Skeletal muscle tissue (tissue), 4 donors: Measurements from ENCODE around the gene MAP9. TPM values are rescaled to one million over a fixed set of nuclear protein-coding genes. Genes with fewer than 3 reads are reported as not detected.
"Not testable (repeated sequence)": the region's sequence is repeated elsewhere in the genome, so short reads cannot be mapped to it uniquely, and the experiment has no call there.

ENCODE experiments used
- H3K27ac ChIP-seq: one replicate; pipeline ENCODE4 v1.7.0; 2013; ENCODE audit warnings: mild to moderate bottlenecking, low read depth, low read length, inconsistent platforms
- H3K27me3 ChIP-seq, 3 donors: one replicate each; pipeline ENCODE4 v1.7.0; 2013; ENCODE audit warnings: low read length in 3 of 3; ENCODE audit not compliant: control insufficient read depth in 3 of 3, insufficient read depth in 3 of 3
- H3K36me3 ChIP-seq, 3 donors: one replicate each; pipeline ENCODE4 v1.7.0; 2013; ENCODE audit warnings: low read length in 3 of 3; ENCODE audit not compliant: control insufficient read depth in 3 of 3, insufficient read depth in 3 of 3
- H3K4me1 ChIP-seq, 3 donors: one replicate each; pipeline ENCODE4 v1.7.0; 2013; ENCODE audit warnings: low read length in 3 of 3, mild to moderate bottlenecking in 3 of 3; ENCODE audit not compliant: control insufficient read depth in 3 of 3, insufficient read depth in 3 of 3
- H3K4me3 ChIP-seq, 3 donors: one replicate each; pipeline ENCODE4 v1.7.0; 2013; ENCODE audit warnings: low read length in 3 of 3
- H3K9ac ChIP-seq, 3 donors: one replicate each; pipeline ENCODE4 v1.7.0; 2013; ENCODE audit warnings: low read length in 3 of 3, mild to moderate bottlenecking in 3 of 3, moderate library complexity in 2 of 3, low read depth in 1 of 3
- H3K9me3 ChIP-seq, 3 donors: one replicate each; pipeline ENCODE4 v1.7.0; 2013; ENCODE audit warnings: low read length in 3 of 3; ENCODE audit not compliant: control insufficient read depth in 3 of 3
- total RNA-seq: library from RNA; depleted of rRNA; stranded (reverse); fragments of >200 nt; gene quantifications from one replicate; pipeline ENCODE4 v1.2.3, GENCODE V29; 2014
- donor health status: Osteomylitis.

The MAP9 gene
- 1.0 TPM for total RNA-seq

DNA sequence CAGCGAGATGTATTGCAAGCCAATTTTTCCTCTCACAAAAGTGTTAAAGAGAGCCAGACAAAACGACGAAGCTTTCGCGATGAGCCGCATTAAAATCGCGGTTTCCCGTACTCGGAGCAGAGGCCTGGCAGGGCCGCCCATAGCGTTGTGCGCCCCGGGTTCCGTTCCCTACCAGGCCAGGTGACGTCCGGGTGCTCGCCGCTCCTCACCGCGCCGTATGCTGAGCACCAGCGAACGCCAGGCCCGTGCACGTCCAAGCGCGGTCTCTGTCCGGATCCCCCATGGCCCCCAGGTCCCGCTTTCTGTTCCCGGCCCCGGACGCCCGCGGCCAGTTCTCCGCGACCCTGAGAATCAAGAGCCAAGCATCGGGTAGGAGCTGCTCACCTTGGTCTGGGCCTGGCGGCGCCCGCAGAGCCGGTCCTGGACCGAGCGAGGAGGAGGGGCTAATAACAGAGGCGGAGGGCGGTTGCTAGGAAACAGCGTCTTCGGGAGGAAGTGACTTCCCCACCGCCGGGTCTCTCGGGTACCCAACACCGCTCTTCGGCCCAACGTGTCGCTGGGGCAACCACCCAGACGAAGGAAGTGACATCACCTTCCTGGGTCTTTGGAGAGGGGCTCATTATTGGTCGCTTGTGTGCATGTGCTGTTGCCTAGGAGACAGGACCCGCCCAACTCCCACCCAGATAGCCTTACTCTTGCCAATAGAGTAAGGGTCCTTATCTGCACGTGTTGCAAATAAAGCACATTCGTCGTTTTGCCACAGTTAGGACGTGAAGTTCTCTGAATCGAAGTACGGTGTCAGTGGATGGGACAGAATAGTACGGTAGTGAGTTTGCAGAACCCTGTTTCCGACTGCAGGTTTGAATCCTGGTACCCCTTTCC, at the start of gene MAP9:
TSS of gene MAP9 (minus strand) at position 579 of the 882 bp plus-strand sequence. CDS start 1,115 bp downstream, outside the sequence.
- H3K4me3 ChIP-seq, result peak within 1 kb of the TSS; percentile 51 to 72 (median 67)
- H3K9ac ChIP-seq, result peak within 1 kb of the TSS; percentile 55 to 63 (median 55)
- peaks cover 0 to 4% (median 4%) of the 10 kb centered on the region in 3 donors for H3K4me1 ChIP-seq
- H3K36me3 ChIP-seq, result no peaks in the 10 kb centered on the region
- no peak within 1 kb of the TSS for H3K27ac ChIP-seq
- no peaks in the 10 kb centered on the region for H3K9me3 ChIP-seq
- H3K27me3 ChIP-seq, result peaks cover 8 to 11% (median 10%) of the 10 kb centered on the region in 3 donors

DNA sequence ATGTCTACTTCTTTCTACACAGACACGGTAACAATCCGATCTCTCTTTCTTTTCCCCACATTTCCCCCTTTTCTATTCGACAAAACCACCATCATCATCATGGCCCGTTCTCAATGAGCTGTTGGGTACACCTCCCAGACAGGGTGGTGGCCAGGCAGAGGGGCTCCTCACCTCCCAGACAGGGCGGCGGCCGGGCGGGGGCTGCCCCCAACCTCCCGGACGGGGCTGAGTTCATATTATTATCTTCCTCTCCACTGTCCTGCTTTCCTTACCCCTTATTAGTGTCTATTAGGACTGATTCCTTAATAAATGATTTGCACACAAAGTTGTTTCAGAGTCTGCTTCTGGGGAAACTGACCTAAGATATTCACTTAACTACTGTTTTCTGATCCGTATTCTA, 48.0 kb upstream of the MAP9 start:
- H3K9ac ChIP-seq, H3K4me3 ChIP-seq, H3K27ac ChIP-seq, H3K27me3 ChIP-seq, H3K9me3 ChIP-seq, H3K4me1 ChIP-seq, H3K36me3 ChIP-seq: not testable (repeated sequence)

- Histone ChIP-seq H3K4me3 (no peak overlapping the region), H3K27me3 (no peaks in the 10 kb centered on the region), H3K4me1 (no peaks in the 10 kb centered on the region), H3K9ac (no peak overlapping the region), H3K27ac (no peak overlapping the region), H3K9me3 (peaks cover 0 to 9% (median 0%) of the 10 kb centered on the region in 3 donors), H3K36me3 (no peaks in the 10 kb centered on the region)
Measured at GRCh38 chr4:155423671-155424070, 46.9 kb upstream of the MAP9 start.

- no peaks in the 10 kb centered on the region for H3K27me3 ChIP-seq
- no peaks in the 10 kb centered on the region for H3K9me3 ChIP-seq
- H3K4me3 ChIP-seq, result no peak overlapping the region
- H3K27ac ChIP-seq, result no peak overlapping the region
- H3K36me3 ChIP-seq, result no peaks in the 10 kb centered on the region
- H3K9ac ChIP-seq, result no peak overlapping the region
- H3K4me1 ChIP-seq, result no peaks in the 10 kb centered on the region
Measured at GRCh38 chr4:155419266-155419665, 42.5 kb upstream of the MAP9 start.

DNA sequence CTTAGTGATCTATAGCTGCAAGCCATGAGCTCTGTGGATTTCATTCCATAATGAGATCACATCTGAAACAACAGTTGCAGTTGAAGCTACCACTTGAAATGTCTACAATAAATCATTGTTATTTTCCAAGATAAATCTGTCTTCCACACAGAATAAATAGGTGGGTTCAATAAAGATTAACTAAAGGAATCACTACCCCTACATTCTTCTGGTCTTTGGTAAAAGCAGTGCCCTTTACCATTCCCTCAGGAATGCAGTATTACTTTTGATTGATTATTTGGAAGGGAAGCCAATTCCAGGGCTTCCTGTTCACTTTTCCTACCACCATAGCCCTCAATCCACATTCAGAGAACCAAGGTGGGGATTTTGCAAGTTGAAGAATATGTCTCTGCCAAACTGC, 38.9 kb upstream of the MAP9 start:
- Histone ChIP-seq H3K27me3 (no peaks in the 10 kb centered on the region), H3K9me3 (no peaks in the 10 kb centered on the region), H3K9ac (no peak overlapping the region), H3K36me3 (no peaks in the 10 kb centered on the region), H3K4me3 (no peak overlapping the region), H3K27ac (no peak overlapping the region), H3K4me1 (no peaks in the 10 kb centered on the region)

DNA sequence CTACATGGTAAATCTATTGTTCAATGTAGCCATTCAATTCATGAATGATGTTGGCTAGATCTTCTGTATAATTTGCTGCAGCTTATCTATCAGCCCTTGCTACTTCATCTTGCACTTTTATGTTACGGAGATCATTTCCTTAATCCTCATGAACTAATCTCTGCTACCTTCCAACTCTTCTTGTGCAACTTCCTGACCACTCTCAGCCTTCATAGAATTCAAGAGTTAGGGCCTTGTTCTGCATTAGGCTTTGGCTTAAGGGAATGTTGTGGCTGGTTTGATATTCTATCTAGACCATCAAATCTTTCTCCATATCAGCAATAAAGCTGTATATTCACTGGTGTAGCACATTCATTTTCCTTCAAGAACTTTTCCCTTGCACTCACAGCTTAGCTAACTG, 36.7 kb upstream of the MAP9 start:
- Histone ChIP-seq H3K27me3 (no peaks in the 10 kb centered on the region), H3K9me3 (no peaks in the 10 kb centered on the region), H3K9ac (no peak overlapping the region), H3K27ac (no peak overlapping the region), H3K4me1 (no peaks in the 10 kb centered on the region), H3K36me3 (no peaks in the 10 kb centered on the region), H3K4me3 (no peak overlapping the region)

GRCh38 chr4:155411546-155411945, 34.8 kb upstream of the MAP9 start:
- H3K36me3 ChIP-seq, result no peaks in the 10 kb centered on the region
- H3K27me3 ChIP-seq, result no peaks in the 10 kb centered on the region
- no peak overlapping the region for H3K27ac ChIP-seq
- no peak overlapping the region for H3K4me3 ChIP-seq
- H3K9ac ChIP-seq, result no peak overlapping the region
- H3K9me3 ChIP-seq, result no peaks in the 10 kb centered on the region
- no peaks in the 10 kb centered on the region for H3K4me1 ChIP-seq

- no peaks in the 10 kb centered on the region for H3K9me3 ChIP-seq
- no peak overlapping the region for H3K9ac ChIP-seq
- no peaks in the 10 kb centered on the region for H3K4me1 ChIP-seq
- H3K36me3 ChIP-seq, result no peaks in the 10 kb centered on the region
- no peak overlapping the region for H3K4me3 ChIP-seq
- H3K27me3 ChIP-seq, result no peaks in the 10 kb centered on the region
- H3K27ac ChIP-seq, result no peak overlapping the region
Measured at GRCh38 chr4:155408796-155409195, 32.0 kb upstream of the MAP9 start.

GRCh38 chr4:155407480-155407879, 30.7 kb upstream of the MAP9 start:
- H3K4me1 ChIP-seq, result no peaks in the 10 kb centered on the region
- H3K9me3 ChIP-seq, result no peaks in the 10 kb centered on the region
- no peak overlapping the region for H3K4me3 ChIP-seq
- H3K27me3 ChIP-seq, result no peaks in the 10 kb centered on the region
- no peaks in the 10 kb centered on the region for H3K36me3 ChIP-seq
- no peak overlapping the region for H3K9ac ChIP-seq
- H3K27ac ChIP-seq, result no peak overlapping the region

GRCh38 chr4:155405059-155405458, 28.3 kb upstream of the MAP9 start:
- Histone ChIP-seq H3K36me3 (no peaks in the 10 kb centered on the region), H3K27ac (no peak overlapping the region), H3K4me1 (no peaks in the 10 kb centered on the region), H3K27me3 (no peaks in the 10 kb centered on the region), H3K4me3 (no peak overlapping the region), H3K9ac (no peak overlapping the region), H3K9me3 (no peaks in the 10 kb centered on the region)
